ENCODE data around the gene UVRAG.
A peak's percentile ranks its signal among the peaks of the same experiment; 100 is the strongest.

UVRAG gene

GRCh38 chr11:76147106-76147740 lies 332.2 kb downstream of the UVRAG start:
- no peak for DNase-seq (ENCODE audit: low read depth, low spot score)

- no peak for DNase-seq (ENCODE audit: low read depth, low spot score)
Measured at GRCh38 chr11:76148231-76148630, 333.2 kb downstream of the UVRAG start.

- no peak for DNase-seq (ENCODE audit: low read depth, low spot score)
Measured at GRCh38 chr11:76148941-76149613, 334.1 kb downstream of the UVRAG start.

GRCh38 chr11:76149713-76150112 lies 334.7 kb downstream of the UVRAG start:
- no peak for DNase-seq (ENCODE audit: low read depth, low spot score)

- no peak for DNase-seq (ENCODE audit: low read depth, low spot score)
Measured at GRCh38 chr11:76150141-76150540, 335.1 kb downstream of the UVRAG start.

- no peak for DNase-seq (ENCODE audit: low read depth, low spot score)
Measured at GRCh38 chr11:76151556-76152085, 336.6 kb downstream of the UVRAG start.

- peak; percentile 86 for DNase-seq (ENCODE audit: low read depth, low spot score)
Measured at GRCh38 chr11:76152086-76152681, 337.2 kb downstream of the UVRAG start.

- DNase-seq (ENCODE audit: low read depth, low spot score): no peak
Measured at GRCh38 chr11:76152741-76153570, 337.9 kb downstream of the UVRAG start.

GRCh38 chr11:76153571-76153923 lies 338.5 kb downstream of the UVRAG start:
- DNase-seq (ENCODE audit: low read depth, low spot score): peak; percentile 61

- no peak for DNase-seq (ENCODE audit: low read depth, low spot score)
Measured at GRCh38 chr11:76155500-76156227, 340.7 kb downstream of the UVRAG start.

GRCh38 chr11:76156971-76157427 lies 342.0 kb downstream of the UVRAG start:
- no peak for DNase-seq (ENCODE audit: low read depth, low spot score)

GRCh38 chr11:76157891-76158290 lies 342.9 kb downstream of the UVRAG start:
- no peak for DNase-seq (ENCODE audit: low read depth, low spot score)

- DNase-seq (ENCODE audit: low read depth, low spot score): no peak
Measured at GRCh38 chr11:76158394-76159302, 343.6 kb downstream of the UVRAG start.

GRCh38 chr11:76159303-76159937 lies 344.4 kb downstream of the UVRAG start:
- DNase-seq (ENCODE audit: low read depth, low spot score): no peak

GRCh38 chr11:76159983-76160661 lies 345.1 kb downstream of the UVRAG start:
- no peak for DNase-seq (ENCODE audit: low read depth, low spot score)

- no peak for DNase-seq (ENCODE audit: low read depth, low spot score)
Measured at GRCh38 chr11:76160856-76161255, 345.8 kb downstream of the UVRAG start.

GRCh38 chr11:76161261-76161961 lies 346.4 kb downstream of the UVRAG start:
- DNase-seq (ENCODE audit: low read depth, low spot score): peak; percentile 57

All from astrocyte of the hippocampus (primary cell).